ENCODE data around the gene BTBD1. TPM values are rescaled to one million over a fixed set of nuclear protein-coding genes. Genes with fewer than 3 reads are reported as not detected.
A peak's percentile ranks its signal among the peaks of the same experiment; 100 is the strongest.

Gene BTBD1
- total RNA-seq, 4 donors from 2014 or later = 229 to 408 (median 342) TPM

GRCh38 chr15:83107841-83108181 lies 40.8 kb upstream of the BTBD1 start:
- peak overlapping the region; percentile 64 to 88 (median 76) for H3K4me3 ChIP-seq
- intact Hi-C loops (cut with DNase I; ENCODE audit: low total_unique reads) = loop anchor here (1.0 to 10.0 kb wide), 4 partner anchors 61 to 343 kb away; partner anchors contain the start of gene C15orf40
- TF ChIP-seq POLR2A (IDR thresholded peaks at IDR 0.05) (no peak), CTCF (IDR thresholded peaks at IDR 0.05 in 4 of 5, conservative IDR thresholded peaks at IDR 0.05 in 1 of 5) (no peak)
- H3K27me3 ChIP-seq = no peaks in the 10 kb centered on the region
- peak; percentile 17 to 18 for ATAC-seq
- peaks cover 28 to 31% of the 10 kb centered on the region in 2 donors for H3K4me1 ChIP-seq
- no peak for DNase-seq
- in situ Hi-C loops (cut with MboI; ENCODE audit: low sequenced_read_pairs in 4 of 4) = loop anchor here in 3 of 4 donors (5.0 to 25.0 kb wide), 3 partner anchors 93 to 571 kb away; partner anchors contain the start of genes C15orf40 (in 2 of the 3) and RPS17 (in 1 of the 3)
- no peaks in the 10 kb centered on the region for H3K36me3 ChIP-seq
- peak overlapping the region; percentile 80 to 91 (median 88) for H3K27ac ChIP-seq
- no peaks in the 10 kb centered on the region for H3K9me3 ChIP-seq

- Histone ChIP-seq H3K27me3 (no peaks in the 10 kb centered on the region), H3K9me3 (no peaks in the 10 kb centered on the region), H3K4me1 (peaks cover 23 to 27% of the 10 kb centered on the region in 2 donors), H3K36me3 (no peaks in the 10 kb centered on the region), H3K27ac (peak within 1 kb of the TSS; percentile 80 to 91 (median 88)), H3K4me3 (peak within 1 kb of the TSS; percentile 64 to 88 (median 76))
- intact Hi-C loops (cut with DNase I; ENCODE audit: low total_unique reads) (loop anchor here (1.0 to 10.0 kb wide), 4 partner anchors 60 to 342 kb away; partner anchors contain the start of gene C15orf40), in situ Hi-C loops (cut with MboI; ENCODE audit: low sequenced_read_pairs in 4 of 4) (loop anchor here in 3 of 4 donors (5.0 to 25.0 kb wide), 3 partner anchors 92 to 570 kb away; partner anchors contain the start of genes C15orf40 (in 2 of the 3) and RPS17 (in 1 of the 3))
- ATAC-seq (peak; percentile 79), DNase-seq (peak; percentile 38 to 69)
- TF ChIP-seq CTCF (IDR thresholded peaks at IDR 0.05 in 4 of 5, conservative IDR thresholded peaks at IDR 0.05 in 1 of 5) (peak in 3 of 5 experiments; percentile 19 to 42 (median 37)), POLR2A (IDR thresholded peaks at IDR 0.05) (peak in 1 of 2 donors; percentile 39)
Observed at GRCh38 chr15:83106994-83107840, 40.2 kb upstream of the BTBD1 start, which contains the start of gene TM6SF1. Gene TM6SF1, plus strand, starts transcription at chr15:83107645. Its CDS starts 36 bp downstream, at chr15:83107681.

- intact Hi-C loops (cut with DNase I; ENCODE audit: low total_unique reads) = loop anchor here (5.0 to 10.0 kb wide), 3 partner anchors 58 to 341 kb away; no protein-coding TSS in a partner anchor
- ATAC-seq (no peak), DNase-seq (no peak)
- Histone ChIP-seq H3K4me3 (no peak overlapping the region), H3K9me3 (no peaks in the 10 kb centered on the region), H3K27ac (peak overlapping the region in 2 of 4 donors; percentile 4 to 21), H3K27me3 (no peaks in the 10 kb centered on the region), H3K36me3 (no peaks in the 10 kb centered on the region), H3K4me1 (peaks cover 20 to 22% of the 10 kb centered on the region in 2 donors)
- TF ChIP-seq POLR2A (IDR thresholded peaks at IDR 0.05) = no peak
- no peak for TF ChIP-seq CTCF (IDR thresholded peaks at IDR 0.05 in 4 of 5, conservative IDR thresholded peaks at IDR 0.05 in 1 of 5)
- in situ Hi-C loops (cut with MboI; ENCODE audit: low sequenced_read_pairs in 4 of 4) = loop anchor here in 3 of 4 donors (5.0 to 25.0 kb wide), 3 partner anchors 91 to 568 kb away; partner anchors contain the start of genes C15orf40 (in 2 of the 3) and RPS17 (in 1 of the 3)
Observed at GRCh38 chr15:83105440-83105839, 38.4 kb upstream of the BTBD1 start.

- Histone ChIP-seq H3K27me3 (no peaks in the 10 kb centered on the region), H3K4me1 (peaks cover 20 to 28% of the 10 kb centered on the region in 2 donors), H3K36me3 (no peaks in the 10 kb centered on the region), H3K9me3 (no peaks in the 10 kb centered on the region), H3K4me3 (no peak overlapping the region), H3K27ac (no peak overlapping the region)
- intact Hi-C loops (cut with DNase I; ENCODE audit: low total_unique reads) (loop anchor here (10.0 kb wide), 1 partner anchor 339 kb away; no protein-coding TSS in a partner anchor), in situ Hi-C loops (cut with MboI; ENCODE audit: low sequenced_read_pairs in 4 of 4) (loop anchor here in 2 of 4 donors (10.0 to 25.0 kb wide), 2 partner anchors 89 to 567 kb away; partner anchors contain the start of genes C15orf40 (in 1 of the 2) and RPS17 (in 1 of the 2))
- ATAC-seq (no peak), DNase-seq (no peak)
- TF ChIP-seq POLR2A (IDR thresholded peaks at IDR 0.05) (no peak), CTCF (IDR thresholded peaks at IDR 0.05 in 4 of 5, conservative IDR thresholded peaks at IDR 0.05 in 1 of 5) (no peak)
Observed at GRCh38 chr15:83104141-83104540, 37.1 kb upstream of the BTBD1 start.
